Lower leg skin (tissue), 4 donors: ENCODE data around the gene DNER. TPM values are rescaled to one million over a fixed set of nuclear protein-coding genes. Genes with fewer than 3 reads are reported as not detected.
A peak's percentile ranks its signal among the peaks of the same experiment; 100 is the strongest.
"Not testable (repeated sequence)": the region's sequence is repeated elsewhere in the genome, so short reads cannot be mapped to it uniquely, and the experiment has no call there.

ENCODE experiments used
- DNase-seq, 2 donors: peaks; one replicate each; pipeline ENCODE4 v3.0.0-alpha.2; 2019; ENCODE audit warnings: low spot score in 2 of 2
- H3K4me3 ChIP-seq: fragments of 200-600 bp; sonication (generic); 2 replicates; pipeline ENCODE4 v1.5.1; 2017; ENCODE audit warnings: mild to moderate bottlenecking, low read depth; ENCODE audit not compliant: poor library complexity, severe bottlenecking
- CTCF ChIP-seq, 3 donors: fragments of 450-650 bp; IDR thresholded peaks; one replicate each; pipeline ENCODE4 v1.5.1; 2016; ENCODE audit warnings: antibody characterized with exemption in 3 of 3, mild to moderate bottlenecking in 3 of 3, moderate library complexity in 2 of 3
- POLR2A ChIP-seq, 2 donors: fragments of 450-650 bp; IDR thresholded peaks; one replicate each; pipeline ENCODE4 v1.6.1; 2016 to 2017; ENCODE audit warnings: antibody characterized with exemption in 2 of 2, mild to moderate bottlenecking in 1 of 2, moderate library complexity in 1 of 2
- WGBS, 2 donors: methylation state at CpG; one replicate each; pipeline ENCODE4 v1.1.5; 2018; 5-methylcytosine and 5-hydroxymethylcytosine counted together
- intact Hi-C: fragments of 100-400 bp; cut with DNase I; formaldehyde crosslinking; loops from one replicate; pipeline ENCODE4 v1.15.0; 2023; ENCODE audit warnings: low total_unique reads
- total RNA-seq, 4 donors: library from RNA; depleted of rRNA; stranded (reverse); fragments of >200 nt; gene quantifications; one replicate each; pipeline ENCODE4 v1.1.0, GENCODE V29; 2016

DNER gene
- total RNA-seq, 4 donors from 2014 or later, result 2.8 to 20.1 (median 12.8) TPM

GRCh38 chr2:229521576-229521975, 192.8 kb downstream of the DNER start:
- no peak overlapping the region for H3K4me3 ChIP-seq
- TF ChIP-seq POLR2A (IDR thresholded peaks at IDR 0.05) (no peak), CTCF (IDR thresholded peaks at IDR 0.05) (no peak)
- DNase-seq, result no peak
- intact Hi-C loops, result no loop called here

GRCh38 chr2:229520691-229521096, 193.7 kb downstream of the DNER start:
- no peak for TF ChIP-seq POLR2A (IDR thresholded peaks at IDR 0.05)
- TF ChIP-seq CTCF (IDR thresholded peaks at IDR 0.05), result no peak
- no peak overlapping the region for H3K4me3 ChIP-seq
- intact Hi-C loops, result no loop called here
- 29 to 33% methylated on average over 4 of the region's 4 CpGs for WGBS, 2 donors
- DNase-seq, result peak; percentile 48 to 86

GRCh38 chr2:229519655-229520430, 194.5 kb downstream of the DNER start:
- intact Hi-C loops, result no loop called here
- TF ChIP-seq CTCF (IDR thresholded peaks at IDR 0.05) (no peak), POLR2A (IDR thresholded peaks at IDR 0.05) (no peak)
- no peak overlapping the region for H3K4me3 ChIP-seq
- DNase-seq, result no peak
- WGBS, 2 donors, result 64 to 67% methylated on average over 11 of the region's 11 CpGs

- TF ChIP-seq CTCF (IDR thresholded peaks at IDR 0.05) (no peak), POLR2A (IDR thresholded peaks at IDR 0.05) (no peak)
- H3K4me3 ChIP-seq, result no peak overlapping the region
- WGBS, 2 donors, result 48 to 63% methylated on average over 2 of the region's 2 CpGs
- intact Hi-C loops, result no loop called here
- DNase-seq, result no peak
Measured at GRCh38 chr2:229514273-229514895, 200.0 kb downstream of the DNER start.

GRCh38 chr2:229511524-229511923, 202.8 kb downstream of the DNER start:
- intact Hi-C loops, result no loop called here
- DNase-seq, result no peak
- WGBS, 2 donors, result 76 to 77% methylated on average over 1 of the region's 1 CpG
- no peak overlapping the region for H3K4me3 ChIP-seq
- TF ChIP-seq POLR2A (IDR thresholded peaks at IDR 0.05) (no peak), CTCF (IDR thresholded peaks at IDR 0.05) (no peak)

GRCh38 chr2:229506699-229507098, 207.7 kb downstream of the DNER start:
- H3K4me3 ChIP-seq, DNase-seq, intact Hi-C loops: not testable (repeated sequence)
- 84 to 86% methylated on average over 4 of the region's 4 CpGs for WGBS, 2 donors
